ENCODE data around the gene MAP4K5. TPM values are rescaled to one million over a fixed set of nuclear protein-coding genes. Genes with fewer than 3 reads are reported as not detected.
"Not testable (repeated sequence)": the region's sequence is repeated elsewhere in the genome, so short reads cannot be mapped to it uniquely, and the experiment has no call there.

MAP4K5 gene
- total RNA-seq, 2 donors from 2014 or later: 19.0 to 20.8 TPM

DNA sequence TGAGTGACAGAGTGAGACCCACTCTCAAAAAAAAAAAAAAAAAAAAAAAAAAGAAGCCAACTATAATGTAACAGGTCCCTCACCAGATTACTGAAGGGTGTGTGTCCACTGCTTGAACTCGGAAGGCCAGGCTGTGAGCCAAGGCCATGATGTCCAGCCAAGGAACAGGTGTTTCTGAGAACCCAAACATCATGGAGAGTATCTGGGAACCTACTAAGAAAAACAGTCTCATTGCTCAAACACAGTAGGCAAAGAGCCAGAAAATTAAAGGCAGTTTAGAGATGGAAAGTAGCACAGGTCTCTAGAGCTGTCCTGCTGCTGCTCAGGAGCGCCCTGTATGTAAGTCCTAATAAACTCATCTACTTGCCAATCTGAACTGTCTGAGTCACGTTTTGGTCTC is 12.5 kb upstream of the MAP4K5 start:
- no peaks in the 10 kb centered on the region for H3K36me3 Mint-ChIP-seq (ENCODE audit: insufficient read depth in 2 of 2)
- H3K9me3 Mint-ChIP-seq: no peaks in the 10 kb centered on the region
- ATAC-seq (replicated peaks in 1 of 2) (no peak), DNase-seq (no peak)
- H3K4me3 Mint-ChIP-seq: no peak overlapping the region
- H3K27ac Mint-ChIP-seq: no peak overlapping the region
- H3K27me3 Mint-ChIP-seq (ENCODE audit: low read depth): no peaks in the 10 kb centered on the region
- H3K4me1 Mint-ChIP-seq (ENCODE audit: low read depth): peaks cover 8% of the 10 kb centered on the region

DNA sequence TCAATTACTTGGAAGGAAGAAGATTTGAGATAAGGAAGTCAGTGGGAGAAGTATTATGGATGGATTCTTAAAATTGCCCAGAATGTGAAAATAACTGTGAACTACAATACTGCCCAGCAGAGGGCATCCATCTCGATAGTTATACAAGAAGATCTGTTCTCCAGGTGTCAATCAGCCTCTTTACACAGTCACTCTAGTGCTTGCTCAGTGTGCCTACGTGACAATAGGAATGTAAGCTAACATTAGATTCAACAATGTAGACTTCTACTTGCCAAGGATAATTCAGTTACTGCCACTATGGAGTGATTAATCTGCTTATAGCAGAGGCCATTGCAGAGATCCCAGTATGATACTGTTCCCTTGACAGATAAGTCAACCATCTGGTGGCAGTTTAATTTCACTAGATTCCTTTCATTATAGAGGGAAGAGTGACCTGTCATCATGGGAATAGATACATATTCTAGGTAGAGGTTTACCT is 10.6 kb upstream of the MAP4K5 start:
- DNase-seq (peak; percentile 38 to 40), ATAC-seq (replicated peaks in 1 of 2) (peak; percentile 80 to 83)
- Mint-ChIP-seq H3K36me3 (ENCODE audit: insufficient read depth in 2 of 2) (no peaks in the 10 kb centered on the region), H3K27ac (no peak overlapping the region), H3K9me3 (peaks cover 2% of the 10 kb centered on the region in 2 donors), H3K4me1 (ENCODE audit: low read depth) (peaks cover 8% of the 10 kb centered on the region), H3K27me3 (ENCODE audit: low read depth) (no peaks in the 10 kb centered on the region), H3K4me3 (no peak overlapping the region)

- no peak overlapping the region for H3K27ac Mint-ChIP-seq
- no peak overlapping the region for H3K4me3 Mint-ChIP-seq
- H3K9me3 Mint-ChIP-seq: peaks cover 2 to 4% of the 10 kb centered on the region in 2 donors
- H3K27me3 Mint-ChIP-seq (ENCODE audit: low read depth): no peaks in the 10 kb centered on the region
- H3K4me1 Mint-ChIP-seq (ENCODE audit: low read depth): peaks cover 8% of the 10 kb centered on the region
- DNase-seq (no peak), ATAC-seq (replicated peaks in 1 of 2) (peak in 1 of 2 donors; percentile 39)
- H3K36me3 Mint-ChIP-seq (ENCODE audit: insufficient read depth in 2 of 2): peaks cover 0 to 3% of the 10 kb centered on the region in 2 donors
Observed at GRCh38 chr14:50541159-50541567, 8.8 kb upstream of the MAP4K5 start.

DNA sequence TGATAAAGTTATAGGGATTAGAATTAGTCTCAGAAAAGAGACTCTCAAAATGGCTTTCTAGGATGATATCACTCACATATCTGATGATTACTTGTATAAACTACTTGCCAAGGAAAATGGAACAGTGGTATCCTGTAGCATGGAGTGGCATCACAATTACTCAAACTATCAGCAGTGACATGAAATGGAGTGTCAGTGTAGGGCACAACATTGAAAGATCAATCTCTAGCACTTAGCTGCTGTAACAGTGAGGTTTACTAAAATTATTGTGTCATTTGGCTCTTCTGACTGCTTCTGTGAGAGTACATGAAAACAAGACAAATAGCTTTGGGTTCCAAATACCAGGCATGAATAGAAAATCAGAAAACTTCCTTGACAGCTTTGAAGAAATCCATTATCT is 6.7 kb upstream of the MAP4K5 start:
- H3K4me1 Mint-ChIP-seq (ENCODE audit: low read depth): peaks cover 8% of the 10 kb centered on the region
- peaks cover 4% of the 10 kb centered on the region in 2 donors for H3K9me3 Mint-ChIP-seq
- H3K36me3 Mint-ChIP-seq (ENCODE audit: insufficient read depth in 2 of 2): peaks cover 0 to 3% of the 10 kb centered on the region in 2 donors
- DNase-seq (no peak), ATAC-seq (replicated peaks in 1 of 2) (no peak)
- H3K27ac Mint-ChIP-seq: no peak overlapping the region
- H3K27me3 Mint-ChIP-seq (ENCODE audit: low read depth): no peaks in the 10 kb centered on the region
- no peak overlapping the region for H3K4me3 Mint-ChIP-seq

GRCh38 chr14:50538034-50538433 is 5.7 kb upstream of the MAP4K5 start:
- not testable (repeated sequence) for ATAC-seq (replicated peaks in 1 of 2); H3K36me3 Mint-ChIP-seq (ENCODE audit: insufficient read depth in 2 of 2); DNase-seq; H3K27ac Mint-ChIP-seq; H3K4me3 Mint-ChIP-seq; H3K9me3 Mint-ChIP-seq; H3K4me1 Mint-ChIP-seq (ENCODE audit: low read depth); H3K27me3 Mint-ChIP-seq (ENCODE audit: low read depth)

- Mint-ChIP-seq H3K4me3 (no peak overlapping the region), H3K4me1 (ENCODE audit: low read depth) (peaks cover 28% of the 10 kb centered on the region), H3K27ac (no peak overlapping the region), H3K36me3 (ENCODE audit: insufficient read depth in 2 of 2) (peaks cover 0 to 3% of the 10 kb centered on the region in 2 donors), H3K27me3 (ENCODE audit: low read depth) (peaks cover 4% of the 10 kb centered on the region), H3K9me3 (peaks cover 4% of the 10 kb centered on the region in 2 donors)
- DNase-seq (no peak), ATAC-seq (replicated peaks in 1 of 2) (no peak)
Observed at GRCh38 chr14:50534997-50535396, 2.6 kb upstream of the MAP4K5 start.

DNA sequence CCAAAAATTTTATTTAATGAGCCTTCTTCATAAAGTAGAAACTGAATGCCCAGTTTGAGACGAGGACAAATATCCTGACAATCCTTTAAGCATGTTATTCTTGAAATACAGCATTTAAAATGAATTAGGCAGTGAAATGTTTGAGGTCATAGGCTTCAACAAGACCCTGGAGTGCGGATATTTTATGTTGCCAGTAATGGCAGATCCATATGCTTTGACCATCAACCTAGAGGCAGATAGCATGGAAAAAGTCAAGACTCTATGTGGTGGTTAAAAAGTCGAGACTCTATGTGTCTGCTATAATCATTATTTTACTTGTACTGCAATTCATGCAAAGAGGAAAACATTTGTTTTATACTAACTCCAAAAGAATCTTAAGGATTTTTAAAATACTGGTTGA is 2.0 kb upstream of the MAP4K5 start:
- Mint-ChIP-seq H3K4me3 (no peak overlapping the region), H3K36me3 (ENCODE audit: insufficient read depth in 2 of 2) (peaks cover 0 to 3% of the 10 kb centered on the region in 2 donors), H3K9me3 (peaks cover 4% of the 10 kb centered on the region in 2 donors), H3K27ac (no peak overlapping the region), H3K4me1 (ENCODE audit: low read depth) (peaks cover 33% of the 10 kb centered on the region), H3K27me3 (ENCODE audit: low read depth) (peaks cover 4% of the 10 kb centered on the region)
- no peak for ATAC-seq (replicated peaks in 1 of 2)
- DNase-seq: no peak

DNA sequence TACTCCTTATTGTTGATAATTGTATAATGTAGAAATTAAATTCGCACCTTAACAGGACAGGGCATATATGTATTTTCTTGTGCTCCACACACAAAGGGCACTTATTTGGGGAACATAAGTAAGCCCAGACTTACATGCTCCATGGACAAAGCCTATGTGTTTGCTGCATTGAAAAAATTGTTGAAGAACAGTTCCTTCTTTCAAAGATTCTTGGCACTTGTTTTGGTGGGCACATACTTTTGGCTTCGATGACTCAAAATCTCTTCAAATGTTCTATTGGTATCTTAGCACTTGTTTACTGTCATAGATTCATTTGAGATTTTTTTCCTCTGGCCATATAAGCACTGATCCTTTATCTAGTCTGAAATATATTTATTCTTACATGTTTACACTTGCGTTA is 1.4 kb upstream of the MAP4K5 start:
- DNase-seq: no peak
- peaks cover 39% of the 10 kb centered on the region for H3K4me1 Mint-ChIP-seq (ENCODE audit: low read depth)
- H3K36me3 Mint-ChIP-seq (ENCODE audit: insufficient read depth in 2 of 2): peaks cover 0 to 3% of the 10 kb centered on the region in 2 donors
- no peak for ATAC-seq (replicated peaks in 1 of 2)
- no peak overlapping the region for H3K27ac Mint-ChIP-seq
- no peak overlapping the region for H3K4me3 Mint-ChIP-seq
- peaks cover 4% of the 10 kb centered on the region for H3K27me3 Mint-ChIP-seq (ENCODE audit: low read depth)
- peaks cover 4% of the 10 kb centered on the region in 2 donors for H3K9me3 Mint-ChIP-seq

DNA sequence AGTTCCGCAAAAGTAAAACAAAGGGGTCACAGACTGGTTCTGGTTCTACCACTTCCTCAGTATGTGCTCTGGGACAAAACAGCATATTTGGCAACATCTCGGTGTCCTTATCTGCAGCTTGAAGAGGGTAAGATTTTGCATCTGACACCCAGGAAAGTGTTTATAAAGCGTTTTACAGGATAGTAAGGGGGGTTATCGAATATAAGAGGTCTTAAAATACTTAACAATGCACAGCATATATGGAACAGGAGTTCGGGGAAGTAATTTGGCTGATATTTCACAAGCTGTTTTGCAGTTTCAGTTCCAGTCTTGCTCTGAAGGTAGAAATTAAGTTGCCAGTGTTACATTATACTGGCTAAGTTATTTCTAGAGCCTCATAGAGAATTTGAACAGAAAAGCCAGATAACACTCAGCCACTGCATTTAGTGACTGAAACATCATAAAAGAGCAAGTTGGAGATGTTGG is 904 bp upstream of the MAP4K5 start:
- peak overlapping the region; percentile 86 to 91 for H3K4me3 Mint-ChIP-seq
- ATAC-seq (replicated peaks in 1 of 2) (no peak), DNase-seq (no peak)
- peaks cover 39% of the 10 kb centered on the region for H3K4me1 Mint-ChIP-seq (ENCODE audit: low read depth)
- peaks cover 4% of the 10 kb centered on the region for H3K27me3 Mint-ChIP-seq (ENCODE audit: low read depth)
- H3K36me3 Mint-ChIP-seq (ENCODE audit: insufficient read depth in 2 of 2): peaks cover 0 to 3% of the 10 kb centered on the region in 2 donors
- peak overlapping the region; percentile 24 for H3K27ac Mint-ChIP-seq
- H3K9me3 Mint-ChIP-seq: peaks cover 4% of the 10 kb centered on the region in 2 donors

DNA sequence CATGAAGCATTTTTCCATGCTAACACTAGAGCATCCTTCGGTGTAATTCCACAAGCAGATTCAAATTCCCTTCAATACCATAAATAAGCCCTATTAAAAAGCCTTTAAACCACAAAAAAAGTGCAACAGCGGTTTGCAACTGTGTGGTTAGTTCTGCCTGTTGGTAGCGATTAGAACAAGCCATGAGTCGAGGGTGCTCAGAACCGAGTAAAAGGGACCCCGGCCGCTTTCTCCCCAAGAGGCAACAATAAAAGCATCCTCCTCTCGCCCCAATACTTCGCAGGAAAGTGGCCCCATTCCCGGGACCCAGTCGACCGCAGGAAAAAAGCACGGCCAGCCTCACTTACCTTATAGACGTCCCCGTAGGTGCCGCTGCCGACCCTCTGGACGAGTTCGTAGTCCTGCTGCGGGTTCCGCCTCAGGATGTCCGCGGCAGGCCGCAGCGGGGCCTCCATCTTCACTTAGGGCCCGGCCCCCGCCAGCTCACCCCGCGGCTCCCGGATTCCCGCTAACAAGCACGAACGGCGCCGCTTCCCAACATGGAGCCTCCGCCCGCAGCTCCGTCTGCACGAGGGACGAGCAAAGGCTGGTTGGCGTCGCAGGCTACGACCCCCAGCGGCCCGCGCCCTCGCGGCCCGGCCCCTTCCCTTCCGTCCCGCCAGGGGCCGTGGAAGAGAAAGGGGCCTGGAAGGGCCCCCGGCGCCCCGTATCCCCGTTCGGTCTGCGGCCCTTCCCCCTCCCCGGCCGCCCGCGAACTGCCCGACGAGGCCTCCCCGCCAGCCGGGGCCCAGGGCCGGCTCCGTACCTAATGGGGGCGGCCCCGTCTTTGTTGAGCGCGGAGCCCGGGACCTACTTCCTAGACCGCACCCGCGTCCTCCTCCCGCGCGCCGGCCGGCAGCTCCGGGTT is 521 bp downstream of the MAP4K5 start:
- H3K4me3 Mint-ChIP-seq: peak overlapping the region; percentile 91 to 92
- ATAC-seq (replicated peaks in 1 of 2): peak; percentile 18 to 37
- peaks cover 1 to 2% of the 10 kb centered on the region in 2 donors for H3K9me3 Mint-ChIP-seq

DNA sequence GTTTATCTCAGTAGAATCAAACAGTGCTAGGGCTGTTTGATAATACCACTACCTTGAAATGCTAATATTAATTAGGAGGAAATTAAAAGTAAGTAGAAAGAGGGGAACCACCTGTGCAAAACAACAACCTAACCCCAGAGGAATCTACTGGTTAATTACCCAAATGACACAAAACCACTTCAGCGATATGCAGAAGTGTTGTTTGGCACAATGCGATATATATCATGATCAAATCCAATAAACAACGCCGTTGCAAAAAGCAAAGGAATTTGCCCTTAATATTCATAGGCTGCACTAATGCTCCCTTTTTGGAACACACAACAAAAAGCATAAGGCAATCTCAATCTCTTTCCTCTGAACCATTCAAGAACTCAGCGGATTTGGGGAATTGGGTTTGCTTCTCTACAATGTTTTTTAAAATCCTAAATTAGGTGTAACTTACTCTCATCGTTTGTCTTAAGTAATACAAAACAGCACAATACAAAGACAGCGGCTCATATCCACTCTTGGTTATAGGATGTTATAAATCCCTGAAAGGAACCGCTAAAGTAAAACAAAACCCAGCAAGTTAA is 1.5 kb downstream of the MAP4K5 start:
- H3K36me3 Mint-ChIP-seq (ENCODE audit: insufficient read depth in 2 of 2): no peaks in the 10 kb centered on the region
- no peak for ATAC-seq (replicated peaks in 1 of 2)
- peaks cover 0 to 2% of the 10 kb centered on the region in 2 donors for H3K9me3 Mint-ChIP-seq
- H3K4me1 Mint-ChIP-seq (ENCODE audit: low read depth): peaks cover 52% of the 10 kb centered on the region
- H3K27me3 Mint-ChIP-seq (ENCODE audit: low read depth): peaks cover 4% of the 10 kb centered on the region
- DNase-seq: no peak
- H3K4me3 Mint-ChIP-seq: peak overlapping the region; percentile 91 to 92
- H3K27ac Mint-ChIP-seq: peak overlapping the region; percentile 79

More for the DNA sequence above, 521 bp downstream of the MAP4K5 start:
- Mint-ChIP-seq H3K27me3 (ENCODE audit: low read depth) (peaks cover 4% of the 10 kb centered on the region), H3K4me1 (ENCODE audit: low read depth) (peaks cover 45% of the 10 kb centered on the region), H3K36me3 (ENCODE audit: insufficient read depth in 2 of 2) (peaks cover 0 to 3% of the 10 kb centered on the region in 2 donors), H3K27ac (peak overlapping the region; percentile 79)
- peak; percentile 38 to 60 for DNase-seq

DNA sequence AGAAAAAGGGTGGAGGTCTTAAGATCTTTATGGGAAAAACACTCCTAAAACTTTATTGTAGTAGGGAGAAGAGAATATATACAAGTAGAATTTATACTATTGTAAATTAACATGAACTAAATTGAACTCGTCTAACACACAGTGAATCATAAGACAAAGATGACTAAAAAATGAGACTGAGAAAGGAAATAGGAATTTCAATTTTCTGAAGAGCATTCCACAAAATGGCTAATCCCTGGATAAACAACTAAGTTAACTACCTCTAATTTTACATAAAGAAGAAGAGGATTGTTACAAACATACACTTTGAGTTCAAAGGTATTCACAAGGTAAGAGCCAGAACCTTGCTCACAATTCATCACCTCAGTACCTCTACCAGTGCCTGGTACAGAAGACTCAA is 2.0 kb downstream of the MAP4K5 start:
- Mint-ChIP-seq H3K9me3 (no peaks in the 10 kb centered on the region), H3K27me3 (ENCODE audit: low read depth) (peaks cover 4% of the 10 kb centered on the region), H3K27ac (no peak overlapping the region), H3K36me3 (ENCODE audit: insufficient read depth in 2 of 2) (no peaks in the 10 kb centered on the region), H3K4me1 (ENCODE audit: low read depth) (peaks cover 53% of the 10 kb centered on the region), H3K4me3 (peak overlapping the region; percentile 91 to 92)
- no peak for ATAC-seq (replicated peaks in 1 of 2)
- DNase-seq: no peak
